Stimulated activated CD8-positive, alpha-beta memory T cell treated with anti-CD3 and anti-CD28 coated beads, Interleukin-12 subunit alpha, Interleukin-12 subunit beta, amount 100 ng/mL, for 4 hours (primary cell): ENCODE results near the gene KCNK16.
"Not testable (repeated sequence)": the region's sequence is repeated elsewhere in the genome, so short reads cannot be mapped to it uniquely, and the experiment has no call there.

Source experiments
- DNase-seq: peaks from one replicate; pipeline ENCODE4 v3.0.0-alpha.2; 2020; ENCODE audit warnings: low read depth

KCNK16 gene

GRCh38 chr6:39309942-39310531 lies 12.5 kb downstream of the KCNK16 start:
- DNase-seq, result peak; percentile 7

GRCh38 chr6:39307462-39307861 lies 15.0 kb downstream of the KCNK16 start:
- DNase-seq, result no peak

GRCh38 chr6:39304951-39305350 lies 17.6 kb downstream of the KCNK16 start:
- DNase-seq, result no peak

- DNase-seq, result no peak
These were observed 18.9 kb downstream of the KCNK16 start for GRCh38 chr6:39303425-39304153.

- peak; percentile 65 for DNase-seq
These were observed 19.7 kb downstream of the KCNK16 start for GRCh38 chr6:39302669-39303424.

GRCh38 chr6:39302011-39302410 lies 20.5 kb downstream of the KCNK16 start:
- DNase-seq, result no peak

- no peak for DNase-seq
These were observed 20.9 kb downstream of the KCNK16 start for GRCh38 chr6:39301606-39302005.

- DNase-seq, result no peak
These were observed 21.8 kb downstream of the KCNK16 start for GRCh38 chr6:39300739-39301138.

GRCh38 chr6:39298061-39298460 lies 24.4 kb downstream of the KCNK16 start:
- no peak for DNase-seq

- no peak for DNase-seq
These were observed 25.5 kb downstream of the KCNK16 start for GRCh38 chr6:39296745-39297640.

GRCh38 chr6:39295611-39296011 lies 26.9 kb downstream of the KCNK16 start:
- no peak for DNase-seq

- no peak for DNase-seq
These were observed 27.6 kb downstream of the KCNK16 start for GRCh38 chr6:39294899-39295298.

GRCh38 chr6:39294133-39294532 lies 28.4 kb downstream of the KCNK16 start:
- no peak for DNase-seq

GRCh38 chr6:39292637-39293036 lies 29.9 kb downstream of the KCNK16 start:
- no peak for DNase-seq

GRCh38 chr6:39289490-39289889 lies 33.0 kb downstream of the KCNK16 start:
- DNase-seq, result no peak

- no peak for DNase-seq
These were observed 34.9 kb downstream of the KCNK16 start for GRCh38 chr6:39287601-39288000.

- DNase-seq, result not testable (repeated sequence)
These were observed 35.9 kb downstream of the KCNK16 start for GRCh38 chr6:39286596-39286995.

- no peak for DNase-seq
These were observed 39.7 kb downstream of the KCNK16 start for GRCh38 chr6:39282774-39283173.

- DNase-seq, result no peak
These were observed 41.1 kb downstream of the KCNK16 start for GRCh38 chr6:39281312-39281980.

- DNase-seq, result no peak
These were observed 42.2 kb downstream of the KCNK16 start for GRCh38 chr6:39280247-39280731.

GRCh38 chr6:39279539-39279938 lies 43.0 kb downstream of the KCNK16 start:
- DNase-seq, result no peak
